NT2/D1 (cell line): ENCODE results near the gene RHOV.

Experiments
- SUZ12 ChIP-seq: IDR thresholded peaks from 2 replicates; pipeline ENCODE4 v1.6.1; 2011; ENCODE audit not compliant: insufficient read length, insufficient read depth; ENCODE audit errors: extremely low read depth
- YY1 ChIP-seq: IDR thresholded peaks from 2 replicates; pipeline ENCODE4 v1.6.1; 2011; ENCODE audit not compliant: insufficient read length, insufficient read depth
- ZNF274 ChIP-seq: IDR thresholded peaks from 2 replicates; pipeline ENCODE4 v1.6.1; 2011; ENCODE audit warnings: mild to moderate bottlenecking, low read depth, low read length

DNA sequence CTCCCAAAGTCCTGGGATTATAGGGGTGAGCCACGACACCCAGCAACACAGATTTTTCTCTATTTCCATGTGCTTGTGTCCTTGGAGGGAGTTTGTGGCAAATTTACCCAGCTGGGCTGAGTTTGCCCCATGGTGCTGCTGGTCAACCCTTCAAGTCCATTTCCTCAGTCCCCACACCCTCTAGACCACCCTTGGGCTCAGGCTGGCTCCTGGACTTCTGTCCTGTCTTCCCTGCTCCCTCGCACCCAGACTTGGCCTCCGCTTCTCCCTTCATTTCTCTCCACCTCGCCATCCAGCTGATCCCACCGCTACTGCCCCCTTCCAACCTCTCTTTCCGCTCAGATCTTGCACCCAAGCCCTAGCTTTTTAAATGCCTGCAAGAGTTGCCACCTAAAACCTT lies 7.3 kb upstream of the RHOV start:
- TF ChIP-seq ZNF274, result no peak
- no peak for TF ChIP-seq YY1
- TF ChIP-seq SUZ12, result no peak
